Measurements from ENCODE around the gene POLA1.
"Not testable (repeated sequence)": the region's sequence is repeated elsewhere in the genome, so short reads cannot be mapped to it uniquely, and the experiment has no call there.

POLA1 gene

GRCh38 chrX:24819807-24820206 is 126.1 kb downstream of the POLA1 start:
- not testable (repeated sequence) for DNase-seq

GRCh38 chrX:24828147-24828546 is 134.4 kb downstream of the POLA1 start:
- DNase-seq: no peak

- no peak for DNase-seq
Observed at GRCh38 chrX:24828600-24828999, 134.9 kb downstream of the POLA1 start.

DNA sequence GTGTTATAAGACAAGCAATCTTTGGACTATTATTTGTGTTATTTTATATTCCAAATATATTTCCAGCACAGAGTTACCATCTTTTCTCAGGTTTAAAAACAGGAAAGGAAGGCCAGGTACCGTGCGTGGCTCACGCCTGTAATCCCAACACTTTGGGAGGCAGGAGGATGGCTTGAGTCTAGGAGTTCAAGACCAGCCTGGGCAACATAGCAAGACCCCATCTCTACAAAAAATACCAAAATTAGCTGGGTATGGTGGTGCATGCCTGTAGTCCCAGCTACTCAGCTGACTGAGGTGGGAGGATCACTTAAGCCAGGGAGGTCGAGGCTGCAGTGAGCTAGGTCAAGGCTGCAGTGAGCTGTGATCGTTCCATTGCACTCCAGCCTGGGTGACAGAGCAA is 140.0 kb downstream of the POLA1 start:
- no peak for DNase-seq

- no peak for DNase-seq
Observed at GRCh38 chrX:24837966-24838365, 144.2 kb downstream of the POLA1 start.

DNA sequence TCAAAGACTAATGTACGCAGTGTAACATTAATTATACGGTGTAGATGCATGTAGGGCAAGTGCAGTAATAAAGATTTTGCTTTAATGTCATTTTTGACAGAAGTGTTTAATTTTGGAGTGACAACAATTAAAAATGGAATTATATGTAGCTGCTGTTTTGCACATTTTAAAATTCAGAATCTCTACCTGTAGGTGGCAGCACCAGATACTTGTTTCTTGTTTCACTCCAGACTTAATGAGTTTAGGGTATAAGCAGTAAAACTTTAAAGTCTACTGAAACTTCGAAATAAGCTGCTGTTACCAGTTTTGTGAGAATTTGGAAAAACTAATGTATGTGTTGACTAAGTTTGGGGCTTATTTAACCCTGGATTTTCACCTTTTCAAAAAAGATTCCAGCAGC is 144.9 kb downstream of the POLA1 start:
- no peak for DNase-seq

GRCh38 chrX:24839331-24839730 is 145.6 kb downstream of the POLA1 start:
- DNase-seq: no peak

- no peak for DNase-seq
Observed at GRCh38 chrX:24842486-24842885, 148.8 kb downstream of the POLA1 start.

DNA sequence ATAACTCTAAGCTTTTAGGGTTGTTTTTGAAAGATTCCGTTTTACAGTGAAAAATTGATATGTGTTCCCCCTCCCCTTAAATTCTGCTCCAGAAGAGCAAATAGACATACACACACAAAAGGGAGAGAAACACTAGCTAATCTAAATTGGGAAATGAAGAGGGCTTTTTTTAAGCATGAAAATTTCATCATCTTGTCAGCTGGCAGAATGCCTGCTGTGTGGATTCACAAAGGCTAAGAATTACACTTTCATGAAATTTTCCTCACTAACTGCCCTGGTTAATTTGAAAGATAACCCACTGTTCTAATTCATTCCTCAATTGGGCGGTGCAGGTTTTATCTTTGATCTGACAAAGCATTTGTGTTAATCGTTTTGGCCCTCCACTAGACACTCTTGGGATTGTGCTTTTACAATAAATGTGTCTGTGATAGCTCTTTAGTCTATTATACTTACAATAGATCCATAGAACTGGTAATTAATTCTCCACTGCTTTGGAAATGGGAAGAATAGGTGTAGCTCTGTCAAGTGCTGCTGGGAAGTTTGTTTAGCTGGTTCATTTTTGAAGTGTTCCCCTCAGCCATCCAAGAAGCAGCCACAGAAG is 152.9 kb downstream of the POLA1 start:
- DNase-seq: no peak

DNA sequence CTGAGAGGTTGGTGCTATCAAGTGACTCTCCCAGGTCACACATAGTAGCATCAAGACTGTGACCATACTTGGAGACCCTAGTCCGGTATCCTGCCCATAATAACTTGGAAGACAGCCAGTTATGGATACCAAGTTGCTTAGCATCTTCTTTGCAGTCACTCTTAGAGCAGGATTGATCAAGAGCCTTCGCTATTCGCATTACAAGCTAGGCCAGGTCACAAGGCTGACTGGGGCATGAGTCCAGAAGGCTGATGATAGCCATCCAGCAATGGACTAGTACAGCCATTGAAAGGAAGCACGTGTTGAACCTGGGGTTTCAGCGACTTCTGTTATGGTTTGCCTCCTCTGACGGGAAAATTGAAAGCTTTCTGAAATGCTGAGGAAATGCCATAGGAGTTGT is 157.6 kb downstream of the POLA1 start:
- no peak for DNase-seq

DNA sequence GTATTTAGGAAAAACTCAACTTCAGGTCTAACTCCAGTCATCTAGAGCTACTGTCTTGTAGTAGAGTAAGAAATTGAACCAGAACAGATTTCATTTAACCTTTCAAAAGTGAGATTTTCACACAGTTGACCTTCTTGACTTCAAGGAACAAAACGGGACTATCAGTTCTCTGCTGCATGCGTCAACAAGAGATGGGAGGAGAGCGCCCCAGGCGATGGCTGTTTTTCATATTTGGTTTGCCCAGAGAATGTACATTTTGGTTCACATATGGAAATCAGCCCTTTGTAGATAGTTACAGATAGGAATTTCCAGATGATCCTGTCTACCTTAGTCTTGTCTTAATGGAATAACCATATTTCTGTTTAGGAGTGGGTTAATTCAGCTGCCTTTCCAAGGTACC is 158.1 kb downstream of the POLA1 start:
- DNase-seq: no peak

DNA sequence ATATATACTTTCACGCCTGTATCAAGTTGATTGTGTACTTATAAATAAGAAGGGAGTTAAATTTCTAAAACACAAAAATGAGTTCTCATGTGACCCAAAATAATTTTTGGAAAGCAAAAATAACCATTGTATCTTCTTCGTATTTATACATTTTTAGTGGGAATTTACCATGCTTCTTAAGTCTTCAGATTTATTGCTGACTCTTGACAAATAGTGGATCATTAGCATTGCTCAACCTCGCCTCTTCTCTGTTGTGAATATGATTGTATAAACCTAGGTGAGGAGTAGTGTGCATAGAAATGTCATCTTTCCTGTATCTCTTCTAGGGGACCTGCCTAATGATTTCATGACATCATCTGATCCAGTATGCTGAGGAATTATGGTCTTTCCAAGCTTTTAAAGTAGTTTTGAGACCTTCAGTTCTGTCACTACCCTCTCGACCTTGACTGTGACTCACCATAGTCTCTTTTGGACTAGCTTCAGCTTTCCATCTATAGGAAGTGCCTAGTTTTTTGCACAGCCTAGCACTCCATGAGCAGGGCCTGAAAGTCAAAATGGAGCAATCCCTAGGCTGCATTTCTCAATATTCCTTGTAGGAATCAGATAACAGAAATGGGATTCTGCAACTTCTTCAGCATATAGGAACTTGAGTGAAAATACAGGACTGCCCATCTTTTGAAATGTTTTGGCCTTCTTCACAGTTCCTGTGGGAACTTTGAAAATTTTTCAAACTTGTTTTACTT is 164.5 kb downstream of the POLA1 start:
- DNase-seq: no peak

GRCh38 chrX:24859211-24859841 is 165.6 kb downstream of the POLA1 start:
- DNase-seq: no peak

DNA sequence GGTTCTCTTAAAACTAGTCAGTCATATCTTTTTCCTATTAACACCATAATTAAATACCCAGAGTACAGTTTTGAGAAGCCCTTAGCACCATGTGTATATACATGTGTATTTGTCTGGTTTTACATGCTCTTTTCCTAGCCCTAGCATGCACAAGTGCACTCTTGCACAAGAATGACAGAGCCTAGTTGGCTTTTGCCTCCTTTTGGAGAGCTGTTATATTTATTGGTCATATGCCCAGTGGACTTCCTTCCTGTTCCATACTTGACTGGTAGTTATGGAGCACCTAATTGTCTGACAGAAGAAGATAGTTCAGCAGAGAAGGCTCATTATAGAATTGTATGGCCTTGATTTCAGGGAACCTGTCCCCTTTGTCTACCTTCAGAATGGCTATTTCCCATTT is 166.4 kb downstream of the POLA1 start:
- DNase-seq: no peak

- no peak for DNase-seq
Observed at GRCh38 chrX:24862343-24862742, 168.6 kb downstream of the POLA1 start.

GRCh38 chrX:24863779-24864178 is 170.1 kb downstream of the POLA1 start:
- DNase-seq: not testable (repeated sequence)

- no peak for DNase-seq
Observed at GRCh38 chrX:24870143-24870542, 176.4 kb downstream of the POLA1 start.

DNA sequence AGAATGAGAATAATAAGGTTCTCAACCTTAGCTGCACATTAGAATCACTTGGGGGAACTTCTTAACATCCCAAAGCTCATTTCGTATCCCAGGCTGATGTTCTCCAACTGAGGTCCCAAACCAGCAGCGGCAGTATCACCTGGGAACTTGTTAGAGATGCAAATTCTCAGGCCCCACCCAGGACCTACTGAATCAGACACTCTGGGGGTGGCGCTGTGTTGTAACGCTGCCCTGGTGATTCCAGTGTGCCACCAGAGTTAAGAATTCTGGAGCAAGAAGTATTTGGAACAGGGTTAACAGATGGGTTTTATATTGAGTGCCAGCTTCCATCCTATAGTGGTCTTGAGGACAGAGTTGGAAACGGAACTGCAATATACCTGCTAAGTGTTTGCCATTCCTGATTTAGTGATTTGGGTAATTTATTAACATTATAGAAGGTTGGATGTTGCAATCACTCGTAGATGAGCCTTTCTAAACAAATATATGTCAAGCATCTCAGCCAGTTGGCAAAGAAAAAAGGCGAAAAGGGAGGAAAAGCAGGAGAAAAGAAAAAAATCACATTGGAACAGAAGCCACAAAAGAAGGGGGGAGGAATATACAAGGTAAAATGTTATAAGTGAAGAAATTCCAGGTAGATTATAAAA is 181.0 kb downstream of the POLA1 start:
- DNase-seq: no peak

GRCh38 chrX:24876530-24877287 is 183.0 kb downstream of the POLA1 start:
- no peak for DNase-seq

GRCh38 chrX:24877288-24877664 is 183.6 kb downstream of the POLA1 start:
- DNase-seq: no peak

GRCh38 chrX:24877854-24878650 is 184.3 kb downstream of the POLA1 start:
- DNase-seq: no peak

DNA sequence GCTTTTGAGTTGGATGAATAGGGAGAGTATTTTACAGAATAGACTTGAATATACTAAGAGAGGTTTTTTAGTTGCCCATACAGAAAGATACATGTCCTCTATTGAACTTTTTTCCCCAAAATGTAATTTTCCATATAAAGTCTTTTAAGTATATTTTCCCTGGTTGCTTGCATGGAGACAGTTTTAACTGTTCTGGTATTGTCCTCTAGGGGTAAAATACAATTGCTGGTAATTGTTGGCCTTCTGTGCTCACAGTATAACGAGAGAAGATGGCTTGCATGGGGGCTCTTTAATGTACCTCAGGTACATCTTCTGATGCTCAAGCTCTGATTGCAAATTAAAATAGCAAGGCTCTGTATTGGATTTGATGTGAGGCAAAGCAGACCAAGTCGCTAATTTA is 186.0 kb downstream of the POLA1 start:
- no peak for DNase-seq
